GM19395 (cell line): ENCODE data around the gene ANKS1B.
"Not testable (repeated sequence)": the region's sequence is repeated elsewhere in the genome, so short reads cannot be mapped to it uniquely, and the experiment has no call there.

Source experiments
- ATAC-seq: cut with Tn5 transposase; IDR thresholded peaks from one replicate; pipeline ENCODE4 v1.9.1; 2021; ENCODE audit warnings: mild to moderate bottlenecking, moderate library complexity; ENCODE audit not compliant: unreplicated experiment

Gene ANKS1B

GRCh38 chr12:99709619-99710018 lies 275.1 kb downstream of the ANKS1B start:
- no peak for ATAC-seq

- no peak for ATAC-seq
Measured at GRCh38 chr12:99709116-99709515, 275.6 kb downstream of the ANKS1B start.

GRCh38 chr12:99707883-99708282 lies 276.9 kb downstream of the ANKS1B start:
- ATAC-seq = no peak

- ATAC-seq = no peak
Measured at GRCh38 chr12:99706736-99707473, 277.8 kb downstream of the ANKS1B start.

GRCh38 chr12:99704458-99704857 lies 280.3 kb downstream of the ANKS1B start:
- ATAC-seq = no peak

GRCh38 chr12:99704036-99704435 lies 280.7 kb downstream of the ANKS1B start:
- ATAC-seq = no peak

GRCh38 chr12:99700032-99700431 lies 284.7 kb downstream of the ANKS1B start:
- ATAC-seq = no peak

- ATAC-seq = no peak
Measured at GRCh38 chr12:99695050-99695449, 289.7 kb downstream of the ANKS1B start.

GRCh38 chr12:99686142-99686541 lies 298.6 kb downstream of the ANKS1B start:
- no peak for ATAC-seq

- no peak for ATAC-seq
Measured at GRCh38 chr12:99680276-99680675, 304.5 kb downstream of the ANKS1B start.

GRCh38 chr12:99670635-99671034 lies 314.1 kb downstream of the ANKS1B start:
- no peak for ATAC-seq

GRCh38 chr12:99658671-99659349 lies 325.9 kb downstream of the ANKS1B start:
- ATAC-seq = no peak

GRCh38 chr12:99649551-99649950 lies 335.2 kb downstream of the ANKS1B start:
- ATAC-seq = no peak

- no peak for ATAC-seq
Measured at GRCh38 chr12:99648183-99648582, 336.6 kb downstream of the ANKS1B start.

- no peak for ATAC-seq
Measured at GRCh38 chr12:99647453-99647852, 337.3 kb downstream of the ANKS1B start, which contains the start of gene GARIN6. GARIN6 (plus strand) TSS chr12:99647753; CDS start chr12:99648175, 422 bp downstream.

- no peak for ATAC-seq
Measured at GRCh38 chr12:99644629-99645028, 340.1 kb downstream of the ANKS1B start.

- no peak for ATAC-seq
Measured at GRCh38 chr12:99627459-99627858, 357.3 kb downstream of the ANKS1B start.

- not testable (repeated sequence) for ATAC-seq
Measured at GRCh38 chr12:99624591-99624990, 360.1 kb downstream of the ANKS1B start.

GRCh38 chr12:99620159-99620479 lies 364.6 kb downstream of the ANKS1B start:
- ATAC-seq = no peak

GRCh38 chr12:99619389-99620158 lies 365.2 kb downstream of the ANKS1B start:
- peak; percentile 95 for ATAC-seq

GRCh38 chr12:99618657-99619056 lies 366.1 kb downstream of the ANKS1B start:
- no peak for ATAC-seq

- no peak for ATAC-seq
Measured at GRCh38 chr12:99611599-99611998, 373.1 kb downstream of the ANKS1B start.
